ENCODE measurements around the gene NRG3.
A peak's percentile ranks its signal among the peaks of the same experiment; 100 is the strongest.

NRG3 gene

GRCh38 chr10:82211346-82211745, 336.4 kb downstream of the NRG3 start:
- Histone ChIP-seq H3K4me3 (no peak overlapping the region), H3K36me3 (no peaks in the 10 kb centered on the region), H3K9me3 (no peaks in the 10 kb centered on the region), H3K4me1 (peaks cover 0 to 9% (median 2%) of the 10 kb centered on the region in 4 donors), H3K27ac (no peak overlapping the region), H3K27me3 (no peaks in the 10 kb centered on the region)
- no peak for TF ChIP-seq CTCF (IDR thresholded peaks at IDR 0.05)
- no peak for DNase-seq
- intact Hi-C loops (cut with DNase I; ENCODE audit: low total_unique reads): no loop called here

DNA sequence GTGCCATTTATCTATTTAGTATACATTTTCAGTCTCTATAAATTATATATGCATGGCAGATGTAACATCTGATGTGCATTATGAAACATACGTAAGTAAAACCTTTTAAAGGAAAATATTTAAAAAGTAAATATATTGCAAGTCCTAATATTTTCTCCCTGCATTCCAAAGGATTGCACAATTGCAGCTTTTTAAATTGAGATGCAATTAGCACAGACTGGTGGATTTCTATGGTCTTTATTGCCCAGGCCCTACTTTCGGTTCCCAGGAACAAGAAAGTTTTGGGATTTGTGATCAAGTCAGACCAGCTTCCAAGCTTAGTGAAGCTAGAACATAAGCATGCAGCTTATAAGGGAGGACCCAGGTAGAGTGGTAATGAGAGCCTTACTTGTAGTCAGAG, 337.8 kb downstream of the NRG3 start:
- intact Hi-C loops (cut with DNase I; ENCODE audit: low total_unique reads): no loop called here
- no peak overlapping the region for H3K27ac ChIP-seq
- no peaks in the 10 kb centered on the region for H3K9me3 ChIP-seq
- H3K4me1 ChIP-seq: peaks cover 0 to 5% (median 2%) of the 10 kb centered on the region in 4 donors
- DNase-seq: no peak
- H3K36me3 ChIP-seq: no peaks in the 10 kb centered on the region
- no peak overlapping the region for H3K4me3 ChIP-seq
- no peaks in the 10 kb centered on the region for H3K27me3 ChIP-seq
- TF ChIP-seq CTCF (IDR thresholded peaks at IDR 0.05): no peak

- Histone ChIP-seq H3K36me3 (no peaks in the 10 kb centered on the region), H3K27me3 (no peaks in the 10 kb centered on the region), H3K4me1 (peaks cover 0 to 5% (median 2%) of the 10 kb centered on the region in 4 donors), H3K9me3 (no peaks in the 10 kb centered on the region), H3K27ac (peak overlapping the region in 1 of 2 donors; percentile 9), H3K4me3 (no peak overlapping the region)
- TF ChIP-seq CTCF (IDR thresholded peaks at IDR 0.05): peak in 1 of 2 experiments; percentile 10
- intact Hi-C loops (cut with DNase I; ENCODE audit: low total_unique reads): no loop called here
- DNase-seq: peak in 1 of 2 donors; percentile 65
Measured at GRCh38 chr10:82213784-82214183, 338.8 kb downstream of the NRG3 start.

DNA sequence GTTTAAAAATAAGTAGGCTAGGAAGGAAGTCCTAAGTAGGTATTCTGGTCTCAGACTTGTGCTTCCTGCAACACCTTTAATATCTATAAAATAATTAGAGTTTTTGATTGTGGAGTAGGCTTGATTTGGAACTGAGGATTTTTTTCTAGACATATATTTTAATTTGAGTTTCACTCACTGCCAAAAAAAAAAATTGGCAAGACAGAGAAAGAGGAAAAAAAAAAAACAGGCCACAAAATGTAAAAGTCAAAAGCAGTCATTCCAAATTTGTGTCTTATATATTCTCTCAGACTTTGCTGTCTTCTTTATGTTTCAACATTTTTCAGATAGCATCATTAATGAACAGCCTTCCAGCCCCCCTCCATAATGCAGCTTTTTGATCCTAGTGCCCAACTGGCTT, 346.1 kb downstream of the NRG3 start:
- H3K9me3 ChIP-seq: no peaks in the 10 kb centered on the region
- no peak for DNase-seq
- no peaks in the 10 kb centered on the region for H3K36me3 ChIP-seq
- no peak overlapping the region for H3K27ac ChIP-seq
- H3K4me3 ChIP-seq: no peak overlapping the region
- intact Hi-C loops (cut with DNase I; ENCODE audit: low total_unique reads): no loop called here
- H3K4me1 ChIP-seq: no peaks in the 10 kb centered on the region
- TF ChIP-seq CTCF (IDR thresholded peaks at IDR 0.05): no peak
- H3K27me3 ChIP-seq: no peaks in the 10 kb centered on the region

DNA sequence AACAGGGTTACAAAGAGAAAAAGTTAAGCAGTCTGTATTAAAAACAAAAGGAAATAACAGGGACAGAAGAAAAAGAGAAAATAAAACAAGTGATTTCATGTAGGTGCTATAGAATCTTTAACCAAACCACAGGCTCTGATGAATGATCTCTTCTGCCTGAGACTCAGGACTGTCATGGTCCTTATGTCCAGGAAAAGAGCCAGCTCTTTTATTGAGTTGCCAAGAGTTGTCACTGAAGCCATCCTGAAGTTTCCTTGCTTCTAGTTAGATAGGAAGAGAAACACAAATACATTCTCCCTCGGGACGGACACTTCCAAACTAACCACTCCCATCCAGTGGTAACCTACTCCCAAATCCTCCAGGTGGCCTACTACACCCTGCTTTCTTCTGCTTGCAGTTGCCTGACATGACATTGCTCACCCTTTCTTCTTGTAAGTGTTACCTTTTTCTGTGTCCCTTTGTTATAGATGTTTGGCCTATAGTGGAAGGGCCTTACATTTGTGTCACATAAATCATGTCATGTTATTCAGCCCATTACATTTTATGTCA, 346.7 kb downstream of the NRG3 start:
- H3K9me3 ChIP-seq: no peaks in the 10 kb centered on the region
- no peaks in the 10 kb centered on the region for H3K27me3 ChIP-seq
- no peak for TF ChIP-seq CTCF (IDR thresholded peaks at IDR 0.05)
- intact Hi-C loops (cut with DNase I; ENCODE audit: low total_unique reads): no loop called here
- no peaks in the 10 kb centered on the region for H3K36me3 ChIP-seq
- H3K27ac ChIP-seq: no peak overlapping the region
- no peaks in the 10 kb centered on the region for H3K4me1 ChIP-seq
- H3K4me3 ChIP-seq: no peak overlapping the region
- DNase-seq: no peak

DNA sequence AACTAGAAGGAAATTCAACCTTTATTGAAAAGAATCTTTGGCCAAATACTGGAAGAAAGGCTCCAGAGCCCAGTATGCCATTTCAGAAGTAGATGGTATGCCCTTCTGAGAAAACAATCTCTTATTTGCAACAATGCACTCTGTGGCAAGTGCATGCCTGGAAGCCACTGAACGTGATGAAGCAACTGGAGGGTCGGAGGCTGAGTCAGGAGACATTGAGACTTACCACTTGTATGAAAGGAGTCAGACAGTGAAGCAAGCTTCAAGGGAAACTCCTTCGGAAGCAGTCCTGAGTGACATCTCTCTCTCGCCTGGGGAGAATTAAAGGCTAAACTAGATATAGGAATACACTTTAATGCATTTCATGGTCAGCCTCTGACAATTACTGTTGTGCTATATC, 353.7 kb downstream of the NRG3 start:
- Histone ChIP-seq H3K4me3 (no peak overlapping the region), H3K27ac (no peak overlapping the region), H3K36me3 (no peaks in the 10 kb centered on the region), H3K4me1 (no peaks in the 10 kb centered on the region), H3K27me3 (no peaks in the 10 kb centered on the region), H3K9me3 (no peaks in the 10 kb centered on the region)
- TF ChIP-seq CTCF (IDR thresholded peaks at IDR 0.05): no peak
- intact Hi-C loops (cut with DNase I; ENCODE audit: low total_unique reads): no loop called here
- DNase-seq: no peak

Measured in tibial artery (tissue), 4 donors.